Stimulated activated CD8-positive, alpha-beta memory T cell treated with anti-CD3 and anti-CD28 coated beads, Interleukin-2, amount 100 ng/mL, for 48 hours (primary cell): ENCODE results near the gene UGT1A8.

Source experiments
- DNase-seq, 2 donors: peaks; one replicate each; pipeline ENCODE4 v3.0.0-alpha.2; 2020; ENCODE audit warnings: low read depth in 2 of 2

Gene UGT1A8

DNA sequence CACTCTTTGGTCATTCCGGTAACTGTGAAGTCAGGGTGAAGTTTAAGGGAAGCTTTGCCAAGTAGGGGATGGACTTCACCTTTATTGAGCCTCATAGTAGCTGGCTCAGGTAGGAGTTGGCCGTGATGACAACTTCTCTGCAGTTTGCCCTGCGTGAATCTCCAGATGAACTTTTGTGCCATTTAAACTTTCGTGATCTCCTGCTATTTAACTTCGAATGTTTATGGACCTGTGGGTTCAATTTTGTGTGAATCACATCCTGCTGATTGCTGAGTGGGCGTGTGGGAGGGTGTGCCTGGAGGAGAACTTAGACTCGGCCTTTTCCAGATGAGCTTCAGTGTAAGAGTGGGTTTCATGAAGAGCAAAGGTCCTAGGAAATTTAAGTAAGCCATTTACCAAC is 146.8 kb downstream of the UGT1A8 start:
- DNase-seq = no peak

DNA sequence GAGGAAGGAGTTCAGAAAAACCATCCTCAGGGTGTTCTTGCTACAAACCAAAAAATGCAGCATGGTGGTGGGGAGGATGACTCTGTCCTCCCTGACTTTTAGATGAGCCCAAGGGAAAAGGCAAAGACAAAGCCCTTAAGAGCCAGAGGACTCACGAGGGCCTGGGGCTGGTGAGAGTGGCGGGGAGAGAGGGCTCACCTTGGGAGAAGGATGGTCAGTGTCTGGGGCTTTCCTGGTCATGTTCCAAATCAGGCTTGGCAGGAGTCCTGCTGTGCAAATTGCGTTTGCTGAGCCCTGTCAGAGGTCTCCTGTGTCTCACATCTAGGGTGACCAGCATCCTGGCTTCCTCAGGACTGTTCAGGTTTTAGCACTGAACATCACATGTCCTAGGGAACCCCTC is 147.3 kb downstream of the UGT1A8 start:
- DNase-seq = no peak

DNA sequence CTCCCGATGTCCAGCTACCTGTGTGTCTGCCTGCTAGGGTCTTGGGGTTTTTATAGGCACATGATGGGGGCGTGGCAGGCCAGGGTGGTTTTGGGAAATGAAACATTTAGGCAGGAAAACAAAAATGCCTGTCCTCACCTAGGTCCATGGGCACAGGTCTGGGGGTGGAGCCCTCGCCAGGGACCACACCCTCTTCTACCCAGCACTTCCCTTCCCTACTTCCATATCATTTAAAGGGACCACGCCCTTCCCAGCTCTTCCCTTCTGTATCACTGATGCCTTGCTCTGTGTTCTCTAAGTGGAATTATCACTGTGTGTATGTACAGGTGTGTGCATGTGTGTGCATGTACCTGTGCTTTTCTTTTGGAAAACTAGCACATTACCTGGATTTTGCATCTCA is 149.0 kb downstream of the UGT1A8 start:
- no peak for DNase-seq

DNA sequence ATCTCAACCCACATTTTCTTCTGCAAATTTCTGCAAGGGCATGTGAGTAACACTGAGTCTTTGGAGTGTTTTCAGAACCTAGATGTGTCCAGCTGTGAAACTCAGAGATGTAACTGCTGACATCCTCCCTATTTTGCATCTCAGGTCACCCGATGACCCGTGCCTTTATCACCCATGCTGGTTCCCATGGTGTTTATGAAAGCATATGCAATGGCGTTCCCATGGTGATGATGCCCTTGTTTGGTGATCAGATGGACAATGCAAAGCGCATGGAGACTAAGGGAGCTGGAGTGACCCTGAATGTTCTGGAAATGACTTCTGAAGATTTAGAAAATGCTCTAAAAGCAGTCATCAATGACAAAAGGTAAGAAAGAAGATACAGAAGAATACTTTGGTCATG is 150.6 kb downstream of the UGT1A8 start:
- DNase-seq = no peak

DNA sequence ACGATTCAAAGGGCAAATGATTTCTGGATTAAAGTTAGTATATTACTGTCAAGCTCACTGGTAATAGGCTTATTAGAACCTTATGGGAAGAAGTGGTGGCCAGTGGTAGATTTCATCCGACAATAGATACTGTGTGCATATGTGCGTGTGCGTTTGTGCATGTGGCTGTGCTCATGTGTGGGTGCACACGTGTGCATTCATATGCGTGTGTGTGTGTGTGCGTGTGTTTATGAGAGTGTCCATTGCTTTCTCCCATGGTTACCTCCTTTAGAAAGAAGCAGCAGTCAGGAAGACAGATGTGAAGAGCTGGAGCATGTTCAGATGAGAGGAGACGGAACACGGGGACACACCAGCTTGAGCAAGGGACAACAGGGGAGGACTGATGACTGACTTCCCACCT is 151.8 kb downstream of the UGT1A8 start:
- no peak for DNase-seq

DNA sequence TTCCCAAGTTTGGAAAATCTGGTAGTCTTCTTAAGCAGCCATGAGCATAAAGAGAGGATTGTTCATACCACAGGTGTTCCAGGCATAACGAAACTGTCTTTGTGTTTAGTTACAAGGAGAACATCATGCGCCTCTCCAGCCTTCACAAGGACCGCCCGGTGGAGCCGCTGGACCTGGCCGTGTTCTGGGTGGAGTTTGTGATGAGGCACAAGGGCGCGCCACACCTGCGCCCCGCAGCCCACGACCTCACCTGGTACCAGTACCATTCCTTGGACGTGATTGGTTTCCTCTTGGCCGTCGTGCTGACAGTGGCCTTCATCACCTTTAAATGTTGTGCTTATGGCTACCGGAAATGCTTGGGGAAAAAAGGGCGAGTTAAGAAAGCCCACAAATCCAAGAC is 154.7 kb downstream of the UGT1A8 start:
- DNase-seq = no peak

DNA sequence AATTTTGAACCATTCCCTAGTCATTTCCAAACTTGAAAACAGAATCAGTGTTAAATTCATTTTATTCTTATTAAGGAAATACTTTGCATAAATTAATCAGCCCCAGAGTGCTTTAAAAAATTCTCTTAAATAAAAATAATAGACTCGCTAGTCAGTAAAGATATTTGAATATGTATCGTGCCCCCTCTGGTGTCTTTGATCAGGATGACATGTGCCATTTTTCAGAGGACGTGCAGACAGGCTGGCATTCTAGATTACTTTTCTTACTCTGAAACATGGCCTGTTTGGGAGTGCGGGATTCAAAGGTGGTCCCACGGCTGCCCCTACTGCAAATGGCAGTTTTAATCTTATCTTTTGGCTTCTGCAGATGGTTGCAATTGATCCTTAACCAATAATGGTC is 155.2 kb downstream of the UGT1A8 start:
- no peak for DNase-seq

DNA sequence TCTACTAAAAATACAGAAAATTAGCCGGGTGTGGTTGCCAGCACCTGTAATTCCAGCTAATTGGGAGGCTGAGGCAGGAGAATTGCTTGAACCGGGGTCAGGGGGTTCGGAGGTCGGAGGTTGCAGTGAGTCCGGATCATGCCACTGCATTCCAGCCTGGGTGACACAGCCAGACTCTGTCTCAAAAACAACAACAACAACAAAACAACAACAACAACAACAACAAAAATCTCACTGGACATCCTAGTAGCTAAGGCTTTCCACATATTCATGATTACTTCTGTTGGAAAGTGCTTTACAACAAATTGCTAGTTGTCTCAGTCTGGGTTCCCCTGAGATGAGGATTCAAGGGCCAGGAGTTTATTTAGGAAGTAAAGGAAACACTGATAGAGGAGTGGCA is 156.4 kb downstream of the UGT1A8 start:
- DNase-seq = no peak

DNA sequence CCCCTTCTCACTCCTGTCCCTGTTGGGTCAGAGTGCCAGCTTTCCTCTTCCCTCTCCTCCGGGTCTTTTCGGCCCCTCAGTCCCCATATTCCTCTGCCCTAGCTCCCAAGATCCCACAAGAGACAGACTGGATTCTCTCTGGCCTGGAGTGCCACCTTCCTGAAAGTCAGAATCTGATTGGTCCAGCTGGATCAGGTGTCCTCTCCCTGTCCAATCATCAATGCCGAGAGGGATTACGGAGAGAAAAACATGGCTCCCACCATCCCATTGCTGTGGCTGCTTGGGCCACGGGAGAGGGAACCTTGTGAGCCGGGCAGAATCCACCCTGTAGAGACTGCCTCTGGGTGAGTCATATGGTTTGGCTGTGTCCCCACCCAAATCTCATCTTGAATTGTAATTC is 158.0 kb downstream of the UGT1A8 start:
- no peak for DNase-seq

DNA sequence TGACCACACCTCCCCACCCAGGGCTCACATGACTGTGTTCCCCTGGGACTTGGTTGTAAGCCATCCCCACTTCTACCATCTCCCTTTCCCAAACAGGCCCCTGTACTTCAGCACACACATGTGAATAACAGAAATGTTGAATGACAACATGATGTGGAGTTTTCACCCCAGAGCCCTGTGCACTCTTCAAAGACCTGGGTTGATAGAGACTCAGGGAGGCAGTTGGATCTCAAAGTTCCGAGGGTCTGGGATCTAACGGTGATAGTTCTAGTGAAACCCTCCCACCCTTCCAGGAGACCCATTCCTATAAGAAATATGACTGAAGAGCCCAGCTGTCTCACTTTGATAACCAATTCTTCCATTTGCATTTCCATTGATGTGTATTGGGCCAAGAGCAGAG is 160.6 kb downstream of the UGT1A8 start, which contains the start of gene MROH2A:
Gene MROH2A (plus strand): TSS at position 301 of the 400 bp plus-strand sequence. CDS start 1,029 bp downstream, outside the sequence.
- no peak for DNase-seq

DNA sequence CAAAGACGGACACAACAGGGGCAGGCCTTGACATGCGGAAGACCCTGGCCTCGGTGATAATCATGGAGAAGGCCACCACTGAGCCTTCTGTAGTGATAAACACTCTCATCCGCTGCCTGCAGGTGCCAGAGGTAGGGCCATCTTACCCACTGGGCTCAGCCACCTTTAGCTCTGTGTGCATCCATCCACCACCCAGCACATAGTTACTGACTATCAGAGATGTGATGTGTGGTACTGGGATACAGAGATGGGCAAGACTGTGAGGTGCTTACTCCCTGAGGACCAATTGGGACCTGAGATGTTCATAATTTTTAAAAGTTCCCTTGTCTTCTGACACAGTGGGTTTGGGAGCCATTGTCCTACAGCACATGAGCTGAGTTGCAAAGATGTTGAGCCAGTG is 162.3 kb downstream of the UGT1A8 start:
- no peak for DNase-seq

DNA sequence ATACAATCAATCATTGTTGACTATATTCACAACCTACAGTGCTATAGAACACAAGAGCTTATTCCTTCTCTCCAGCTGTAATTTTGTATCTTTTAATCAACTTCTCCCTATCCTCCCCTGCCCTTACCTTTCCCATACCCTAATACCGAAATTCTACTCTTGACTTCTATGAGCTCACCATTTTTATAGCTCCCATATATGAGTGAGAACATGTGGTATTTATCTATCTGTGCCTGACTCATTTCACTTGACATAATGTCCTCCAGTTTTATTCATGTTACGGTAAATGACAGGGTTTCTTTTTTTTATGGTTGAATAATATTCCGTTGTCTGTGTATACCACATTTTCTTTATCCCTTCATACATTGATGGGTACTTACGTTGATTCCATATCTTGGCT is 163.3 kb downstream of the UGT1A8 start:
- DNase-seq = no peak

DNA sequence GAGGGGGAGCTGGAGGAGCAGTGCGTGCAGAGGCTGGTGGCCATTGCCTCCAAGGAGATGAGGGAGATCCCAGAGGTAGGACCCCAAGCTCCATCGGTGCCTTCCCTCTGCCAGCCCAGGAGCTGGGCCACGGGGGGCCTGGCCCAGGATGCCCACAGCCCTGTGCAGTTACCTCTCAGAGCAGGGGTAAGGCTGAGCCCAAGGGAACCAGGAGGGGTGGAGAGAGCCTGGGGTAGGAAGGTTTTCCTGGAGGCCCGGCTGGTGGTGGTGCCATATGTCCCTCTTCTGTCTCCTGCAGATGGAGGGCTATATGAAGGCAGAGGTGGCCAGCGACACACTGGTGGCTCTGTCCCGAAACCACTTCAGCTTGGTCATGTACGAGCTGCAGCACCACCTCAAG is 172.1 kb downstream of the UGT1A8 start:
- DNase-seq = no peak

DNA sequence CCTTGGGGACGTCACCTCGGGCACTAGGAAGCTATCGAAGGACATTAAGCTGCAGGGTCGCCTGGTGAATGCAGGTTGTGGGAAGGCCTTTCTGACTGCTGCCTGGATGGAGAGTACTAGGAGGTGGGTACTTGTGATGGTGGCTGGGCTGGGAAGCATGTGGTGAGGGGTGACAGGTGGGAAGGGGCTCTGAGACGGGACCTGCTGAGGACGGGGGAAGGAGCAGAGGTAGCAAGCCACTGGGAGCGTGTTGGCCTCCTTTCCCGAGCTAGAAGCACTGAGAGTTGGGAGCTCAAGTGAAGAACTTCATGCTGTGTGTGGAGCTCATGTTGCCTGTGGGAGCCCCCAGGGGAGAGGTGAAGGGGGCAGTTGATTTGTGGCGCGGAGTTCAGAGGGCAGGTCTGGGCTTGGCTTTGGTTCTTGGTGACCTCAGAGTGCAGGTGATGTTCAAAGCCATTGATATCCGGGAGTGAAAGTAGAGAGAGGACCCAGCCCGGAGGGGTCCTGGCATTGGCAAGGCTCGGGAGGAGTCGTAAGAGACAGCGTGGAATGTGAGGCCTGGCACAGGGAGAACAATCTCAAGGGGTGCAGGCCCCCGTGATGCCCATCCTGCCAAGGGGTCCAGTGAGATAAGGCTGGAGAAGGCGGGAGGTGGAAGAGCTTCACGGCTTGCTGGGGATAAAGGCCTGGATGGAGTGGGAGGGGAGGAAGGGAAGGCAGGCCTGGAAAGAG is 173.9 kb downstream of the UGT1A8 start:
- no peak for DNase-seq

DNA sequence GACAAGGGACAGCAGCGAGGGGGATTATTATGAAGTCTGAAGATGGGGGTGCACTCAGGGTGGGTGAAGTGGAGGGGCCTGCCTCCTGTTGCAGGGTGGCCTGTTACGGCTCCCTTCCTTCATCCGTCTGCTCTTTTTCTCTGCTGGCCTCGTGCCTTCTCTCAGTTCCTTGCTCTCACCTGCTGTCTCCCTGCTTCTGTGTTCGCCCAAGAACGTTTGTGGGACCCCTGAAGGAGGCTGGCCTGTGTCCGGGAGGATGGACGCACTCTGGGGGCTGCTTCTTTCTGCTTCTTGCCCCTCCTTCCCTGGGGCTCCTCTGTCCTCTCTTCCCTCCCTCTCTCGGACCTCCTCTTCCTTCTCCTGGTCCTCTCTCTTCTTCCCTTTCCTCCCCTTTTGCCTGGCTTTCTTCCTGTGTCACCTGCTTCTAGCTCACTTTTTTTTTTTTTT is 174.5 kb downstream of the UGT1A8 start:
- DNase-seq = no peak

DNA sequence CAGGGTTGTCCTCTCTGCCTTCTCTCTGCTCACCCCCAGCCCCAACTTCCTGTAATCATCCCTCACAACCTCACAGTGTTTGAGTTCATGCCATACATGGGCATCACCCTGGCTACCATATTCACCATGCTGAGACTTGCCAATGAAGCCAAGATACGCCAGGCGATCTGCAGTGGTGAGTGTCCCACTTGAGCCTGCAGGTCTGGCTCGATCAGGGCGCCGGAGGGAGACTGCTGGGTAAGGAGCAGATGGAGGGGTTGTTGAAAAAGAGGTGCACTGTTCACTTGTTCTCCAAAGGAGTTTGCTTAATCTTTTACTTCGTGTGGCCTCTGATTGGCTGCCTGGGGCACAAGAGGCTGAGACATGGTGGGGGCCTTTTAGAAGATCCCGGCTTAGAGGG is 175.3 kb downstream of the UGT1A8 start:
- DNase-seq = no peak

DNA sequence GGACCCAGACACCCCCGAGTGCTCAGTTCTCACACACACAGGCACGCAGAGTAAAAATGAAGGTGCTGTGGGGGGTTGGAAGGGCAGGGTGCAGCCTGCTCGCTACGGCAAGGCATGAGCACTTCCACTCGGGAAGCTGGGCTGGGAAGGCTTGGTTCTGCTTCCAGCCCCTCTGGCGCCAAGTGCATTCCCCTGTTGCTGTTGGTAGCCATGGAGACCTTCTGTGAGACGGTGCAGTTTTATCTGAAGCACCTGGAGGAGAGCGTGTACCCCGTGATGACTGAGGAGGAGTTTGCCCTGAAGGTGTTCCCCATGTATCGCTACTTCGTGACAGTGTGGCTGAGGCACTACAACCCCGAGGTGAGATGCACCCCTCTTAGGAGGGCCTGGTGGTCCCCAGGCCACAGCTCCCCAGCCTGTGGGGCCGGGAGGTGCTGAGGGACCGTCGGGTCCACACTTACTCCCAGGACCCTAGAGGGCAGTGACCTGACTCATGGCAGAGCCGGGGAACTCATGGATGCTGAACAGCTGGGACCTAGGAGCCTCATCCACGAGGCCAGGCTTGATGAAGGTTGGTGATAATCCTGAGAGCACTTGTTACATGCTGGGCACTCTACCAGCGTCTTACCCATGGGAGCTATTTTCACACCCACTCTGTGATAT is 176.2 kb downstream of the UGT1A8 start:
- DNase-seq = no peak

DNA sequence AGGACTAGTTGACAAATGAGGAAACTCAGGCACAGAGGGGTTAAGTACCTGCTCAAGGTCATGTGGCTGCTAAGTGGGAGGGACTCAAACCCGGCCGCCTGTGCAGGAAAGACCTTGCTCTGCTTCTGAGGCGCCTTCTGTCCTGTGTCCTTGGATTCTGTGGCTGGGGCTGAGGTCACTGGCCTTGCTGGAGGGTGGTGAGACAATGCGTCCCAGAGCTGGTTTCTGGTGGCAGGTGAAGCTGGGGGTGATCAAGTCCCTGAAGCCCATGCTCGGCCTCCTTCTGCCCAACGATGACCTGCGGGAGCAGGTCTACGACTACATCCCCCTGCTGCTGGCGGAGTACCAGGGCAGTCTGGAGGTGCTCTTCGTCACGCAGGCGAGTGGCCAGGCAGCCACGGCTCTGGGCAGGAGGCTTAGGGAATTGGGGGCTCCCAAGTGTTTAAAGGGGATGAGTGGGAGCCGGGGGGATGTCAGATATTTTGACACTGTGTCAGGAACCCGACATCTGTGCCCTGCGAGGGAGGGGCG is 176.8 kb downstream of the UGT1A8 start:
- no peak for DNase-seq

DNA sequence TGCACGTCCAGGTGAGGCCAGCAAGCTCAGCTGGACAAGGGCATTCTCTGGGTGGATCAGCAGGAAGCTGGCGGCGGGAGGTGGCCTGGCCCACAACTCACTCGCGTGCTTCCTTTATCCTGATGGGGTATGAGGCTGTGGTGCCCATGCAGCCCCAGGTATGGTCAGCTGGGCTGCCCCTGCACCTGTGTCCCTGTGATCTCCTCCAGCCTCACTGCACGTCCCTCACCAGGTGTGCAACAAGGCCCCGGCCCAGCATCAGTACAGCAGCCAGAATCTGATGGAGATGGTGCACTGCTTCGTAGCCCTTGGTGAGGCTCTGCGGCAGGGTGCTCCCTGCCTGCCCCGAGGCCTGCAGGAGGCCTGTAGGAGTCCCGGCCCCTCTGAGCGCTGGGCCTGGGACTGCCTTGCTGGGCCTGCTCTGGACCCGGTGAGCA is 178.3 kb downstream of the UGT1A8 start:
- DNase-seq = no peak

DNA sequence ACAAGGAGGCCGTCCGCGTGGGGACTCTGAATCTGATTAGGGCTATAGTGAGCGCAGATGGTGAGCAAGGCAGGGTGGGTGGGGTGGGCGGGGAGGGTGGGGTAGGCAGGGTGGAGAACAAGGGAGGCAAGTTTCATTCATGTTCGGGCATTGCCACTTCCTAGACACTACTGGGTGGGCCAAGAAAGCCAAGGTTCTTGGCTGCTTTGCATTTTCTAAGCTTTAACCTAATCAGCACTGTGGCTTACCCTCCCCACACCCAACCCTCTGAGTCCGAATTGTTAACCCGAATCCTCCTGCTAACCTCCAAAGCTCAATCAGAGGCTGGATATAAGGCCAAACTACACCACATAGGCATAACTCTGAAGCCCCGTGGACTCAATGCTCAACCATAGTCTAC is 178.8 kb downstream of the UGT1A8 start:
- DNase-seq = no peak

DNA sequence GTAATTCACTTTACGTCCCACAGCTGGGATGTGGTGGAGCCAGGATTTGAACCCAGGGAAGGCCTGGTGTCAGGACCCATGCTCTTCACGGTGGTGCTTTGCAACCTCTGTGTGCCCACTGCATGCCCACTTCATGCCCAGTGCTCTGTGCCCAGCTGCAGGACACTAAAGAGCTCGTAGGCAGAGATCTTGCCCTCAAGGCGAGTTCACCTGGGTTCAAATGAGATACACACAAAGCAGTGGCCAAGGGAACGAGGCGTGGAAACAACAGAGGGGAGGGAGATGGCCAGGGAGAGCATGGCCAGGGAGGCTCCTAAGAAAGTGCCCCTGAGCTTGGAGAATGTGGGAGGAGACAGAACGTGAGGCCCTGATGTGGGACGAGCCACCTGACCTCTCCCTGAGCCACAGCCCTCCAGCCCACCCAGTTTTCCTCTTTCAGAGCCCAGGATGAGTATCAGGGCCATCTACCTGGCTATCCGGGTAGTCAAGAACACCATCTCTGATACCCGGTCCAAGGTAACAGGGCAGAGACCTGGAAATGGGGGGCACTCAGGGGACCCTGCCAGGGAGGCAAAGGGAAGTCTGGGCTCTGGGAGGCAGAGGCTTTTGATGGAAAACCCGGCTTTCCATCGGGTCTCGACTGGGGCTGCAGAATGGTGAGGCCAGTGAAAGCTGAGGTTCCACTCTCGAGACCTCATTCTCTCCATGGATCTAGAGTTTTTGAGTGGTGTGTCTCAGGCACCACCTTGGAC is 181.1 kb downstream of the UGT1A8 start:
- DNase-seq = no peak

DNA sequence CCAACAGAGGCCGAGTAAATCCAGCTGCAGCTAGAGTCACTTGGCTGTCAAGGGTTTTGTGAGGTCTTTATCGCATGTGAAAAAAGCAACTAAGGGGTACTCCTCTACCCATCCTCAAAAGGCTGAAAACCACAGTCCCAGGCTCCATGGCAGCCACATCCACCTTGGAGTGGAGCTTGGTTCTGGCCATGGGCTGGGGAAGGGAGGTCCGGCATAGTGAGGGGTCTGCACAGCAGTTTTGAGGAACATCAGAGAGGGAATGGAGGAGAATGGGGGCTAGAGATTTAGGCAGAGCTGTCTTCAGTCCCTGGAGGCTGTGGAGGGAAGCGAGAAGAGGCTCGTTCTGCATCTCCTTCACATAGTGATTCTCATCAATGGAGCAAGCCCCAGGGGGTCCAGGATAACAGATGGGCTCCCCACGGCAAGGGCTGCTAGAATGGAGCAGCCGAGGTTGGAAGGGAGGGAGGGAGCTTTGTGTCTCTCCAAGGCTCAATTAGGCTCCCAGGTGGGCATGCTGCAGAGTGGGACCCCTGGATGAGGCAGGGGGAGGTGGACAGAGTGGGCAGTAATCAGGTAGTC is 181.7 kb downstream of the UGT1A8 start:
- no peak for DNase-seq
